GM10847 (cell line): ENCODE results near the gene RARRES1.

Experiments
- POLR2A ChIP-seq: IDR thresholded peaks from 2 replicates; pipeline ENCODE4 v1.6.1; 2011; ENCODE audit not compliant: insufficient read length; ENCODE audit errors: extremely low read depth

Gene RARRES1

GRCh38 chr3:158683230-158683962 is 48.9 kb downstream of the RARRES1 start:
- TF ChIP-seq POLR2A = no peak

DNA sequence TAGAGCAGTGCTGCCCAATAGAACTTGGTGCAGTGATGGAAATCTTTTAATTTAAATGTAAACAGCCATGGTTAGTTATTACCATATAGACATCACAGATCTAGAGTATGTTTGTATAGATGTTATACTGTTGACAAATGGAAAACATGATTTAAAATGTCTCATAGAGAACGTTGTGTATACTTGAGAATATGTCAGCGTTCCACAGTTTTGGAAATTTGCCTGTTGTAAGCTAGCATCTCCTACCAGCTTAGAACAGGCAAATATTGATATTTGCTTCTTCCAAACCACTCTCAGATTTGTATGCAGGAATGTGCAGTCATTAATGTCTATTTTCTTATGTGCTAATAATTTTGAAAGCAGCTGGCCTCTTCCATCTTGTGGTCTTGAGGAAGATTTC is 51.4 kb downstream of the RARRES1 start:
- TF ChIP-seq POLR2A = no peak

- no peak for TF ChIP-seq POLR2A
Observed at GRCh38 chr3:158679547-158680000, 52.7 kb downstream of the RARRES1 start.

GRCh38 chr3:158678687-158679086 is 53.6 kb downstream of the RARRES1 start:
- no peak for TF ChIP-seq POLR2A

- TF ChIP-seq POLR2A = peak; percentile 64
Observed at GRCh38 chr3:158672215-158673176, 59.8 kb downstream of the RARRES1 start, which contains the start of gene LXN. TSS of gene LXN (minus strand) at chr3:158672648. CDS start at chr3:158672478, 170 bp downstream.

GRCh38 chr3:158671821-158672214 is 60.4 kb downstream of the RARRES1 start:
- no peak for TF ChIP-seq POLR2A

DNA sequence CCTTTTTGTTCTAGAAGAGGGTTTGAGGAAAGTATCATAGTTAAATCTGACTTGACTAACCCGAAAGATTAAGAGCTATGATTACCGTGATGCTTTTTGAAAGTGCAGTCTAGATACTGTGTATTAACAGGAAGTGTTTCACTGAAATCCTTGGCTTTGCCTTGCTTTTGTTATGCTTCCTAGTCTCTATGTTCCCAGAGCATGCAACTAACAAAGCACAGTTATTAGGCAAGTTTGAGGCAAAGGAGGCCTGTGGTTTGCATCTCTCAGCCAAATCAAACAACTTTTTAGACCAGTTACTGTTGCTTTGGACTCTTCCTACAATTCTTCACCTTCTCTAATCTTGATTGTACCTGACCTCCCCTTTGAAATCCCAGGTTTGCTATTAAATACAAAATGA is 63.8 kb downstream of the RARRES1 start:
- no peak for TF ChIP-seq POLR2A

- no peak for TF ChIP-seq POLR2A
Observed at GRCh38 chr3:158666416-158666815, 65.8 kb downstream of the RARRES1 start.

- no peak for TF ChIP-seq POLR2A
Observed at GRCh38 chr3:158663832-158664231, 68.4 kb downstream of the RARRES1 start.

DNA sequence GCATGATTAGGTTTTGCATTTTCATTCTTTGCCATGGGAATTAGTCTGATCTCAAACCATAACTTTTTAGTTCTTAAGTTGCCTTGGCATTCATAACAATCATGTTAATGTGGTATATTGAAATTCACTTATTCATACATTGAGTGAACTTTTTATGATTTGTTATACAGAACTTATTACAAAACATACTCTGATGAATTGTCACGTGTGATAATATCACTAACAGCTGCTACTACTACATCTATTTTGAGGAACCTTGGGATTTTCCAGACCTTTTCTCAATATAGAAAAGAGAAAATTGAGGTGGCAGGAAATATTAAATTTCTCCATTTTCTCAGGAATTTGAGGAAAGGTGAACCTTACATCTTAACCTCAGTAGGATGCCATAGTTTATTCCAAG is 69.0 kb downstream of the RARRES1 start:
- TF ChIP-seq POLR2A = no peak

GRCh38 chr3:158660711-158661110 is 71.5 kb downstream of the RARRES1 start:
- TF ChIP-seq POLR2A = no peak

GRCh38 chr3:158659454-158660237 is 72.6 kb downstream of the RARRES1 start:
- no peak for TF ChIP-seq POLR2A

GRCh38 chr3:158658889-158659288 is 73.4 kb downstream of the RARRES1 start:
- no peak for TF ChIP-seq POLR2A

GRCh38 chr3:158652463-158652862 is 79.8 kb downstream of the RARRES1 start:
- TF ChIP-seq POLR2A = no peak

DNA sequence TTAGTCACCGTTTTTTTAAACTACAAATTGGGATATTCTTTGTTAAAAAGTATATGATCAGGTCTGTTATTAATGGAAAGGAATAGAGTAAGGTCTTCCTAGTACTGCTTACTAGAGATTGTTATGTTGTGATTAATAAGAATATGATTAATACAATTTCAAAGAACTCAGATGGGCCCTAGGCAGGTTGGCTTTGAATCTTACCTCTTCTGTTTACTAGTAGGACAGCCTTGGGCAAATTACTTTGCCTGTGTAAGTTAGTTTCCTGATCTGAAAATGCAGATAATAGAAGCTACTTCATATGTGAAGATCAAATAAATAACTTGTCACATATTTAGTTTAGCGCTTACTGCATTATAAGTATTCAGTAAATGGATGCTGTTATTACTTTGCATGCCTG is 81.1 kb downstream of the RARRES1 start:
- TF ChIP-seq POLR2A = no peak

DNA sequence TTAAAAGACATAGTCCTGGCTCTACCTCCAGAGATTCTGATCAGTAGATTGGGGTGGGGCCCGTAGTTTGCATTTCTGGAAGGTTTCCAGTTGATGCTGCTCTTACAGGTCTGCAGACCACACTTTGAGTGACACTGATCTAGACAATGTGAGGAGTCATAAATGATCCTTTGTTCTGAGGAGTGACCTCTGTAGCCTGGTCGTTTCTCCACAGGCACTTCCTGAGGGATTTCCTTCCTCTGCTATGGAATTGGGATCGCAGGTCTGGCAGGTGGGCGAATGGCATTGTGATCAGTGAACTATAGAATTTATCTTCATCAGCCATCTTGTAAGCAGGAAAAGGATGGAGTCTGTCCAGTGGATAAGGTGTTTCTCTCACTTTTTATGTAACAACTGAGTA is 82.5 kb downstream of the RARRES1 start:
- TF ChIP-seq POLR2A = no peak
